Measurements from ENCODE around the gene EIF1. TPM values are rescaled to one million over a fixed set of nuclear protein-coding genes. Genes with fewer than 3 reads are reported as not detected.

Gene EIF1
- total and polyA plus RNA-seq, 2 experiments from 2014 or later, result 272 to 603 TPM

DNA sequence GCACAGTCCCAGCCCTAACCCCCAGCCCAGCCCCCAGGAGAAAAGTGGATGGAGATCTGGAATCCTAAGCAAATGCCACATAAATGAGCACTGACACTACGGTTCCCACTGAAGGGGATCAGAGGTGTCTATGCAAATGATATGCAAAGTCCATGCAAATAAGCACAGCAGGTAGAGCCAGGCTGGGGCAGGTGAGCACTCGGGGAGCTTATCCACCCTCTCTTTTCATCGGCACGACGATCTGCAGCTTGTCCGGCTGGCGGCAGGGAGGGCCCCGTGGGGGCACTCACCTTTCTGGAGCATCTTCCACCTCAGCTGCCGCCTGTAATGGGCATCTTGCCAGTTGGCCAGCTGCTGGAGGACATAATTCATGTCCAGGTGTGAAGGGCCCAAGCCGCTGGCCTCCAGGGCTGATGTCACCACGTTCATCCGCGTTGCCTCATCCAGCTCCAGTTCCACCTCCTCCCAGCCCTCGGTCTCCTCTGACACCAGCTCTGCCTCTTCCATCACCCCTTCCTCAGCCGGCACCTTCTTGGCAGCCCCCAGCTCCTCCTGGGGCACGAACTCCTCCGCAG is 35.9 kb downstream of the EIF1 start:
- Mint-ChIP-seq H3K9me3 (peaks cover 3% of the 10 kb centered on the region; the same call in 1 of the 3 replicates), H3K27me3 (ENCODE audit: insufficient read depth, low read depth, poor library complexity) (peaks cover 19% of the 10 kb centered on the region), H3K27ac (no peak overlapping the region), H3K4me3 (no peak overlapping the region; the same call in 2 of the 3 replicates), H3K4me1 (peaks cover 13% of the 10 kb centered on the region), H3K36me3 (ENCODE audit: low read depth) (no peaks in the 10 kb centered on the region; the same call in 2 of the 3 replicates)
- no peaks in the 10 kb centered on the region for H3F3A ChIP-seq (replicated peaks; ENCODE audit: low read depth)
- no peaks in the 10 kb centered on the region for H3K27me3 ChIP-seq (ENCODE audit: insufficient read depth)
- H3K4me2 ChIP-seq, result no peak overlapping the region
- no peak for DNase-seq (ENCODE audit: low spot score)
- no peak overlapping the region for H3K27ac ChIP-seq (ENCODE audit: low read depth)
- ATAC-seq, result no peak; the same call in 2 of the 3 replicates
- no peaks in the 10 kb centered on the region for H3K9me2 ChIP-seq (ENCODE audit: insufficient read depth)
- no peaks in the 10 kb centered on the region for H3K4me1 ChIP-seq (ENCODE audit: insufficient read depth)
- H3K4me3 ChIP-seq, result no peak overlapping the region
- H2AFZ ChIP-seq, result no peak overlapping the region
- TF ChIP-seq EZH2 (IDR thresholded peaks at IDR 0.05; ENCODE audit: low read depth, unreplicated experiment), result no peak
- TF ChIP-seq STAT1 (IDR thresholded peaks at IDR 0.05; ENCODE audit: unreplicated experiment), result no peak
- TF ChIP-seq, protein P1, sequence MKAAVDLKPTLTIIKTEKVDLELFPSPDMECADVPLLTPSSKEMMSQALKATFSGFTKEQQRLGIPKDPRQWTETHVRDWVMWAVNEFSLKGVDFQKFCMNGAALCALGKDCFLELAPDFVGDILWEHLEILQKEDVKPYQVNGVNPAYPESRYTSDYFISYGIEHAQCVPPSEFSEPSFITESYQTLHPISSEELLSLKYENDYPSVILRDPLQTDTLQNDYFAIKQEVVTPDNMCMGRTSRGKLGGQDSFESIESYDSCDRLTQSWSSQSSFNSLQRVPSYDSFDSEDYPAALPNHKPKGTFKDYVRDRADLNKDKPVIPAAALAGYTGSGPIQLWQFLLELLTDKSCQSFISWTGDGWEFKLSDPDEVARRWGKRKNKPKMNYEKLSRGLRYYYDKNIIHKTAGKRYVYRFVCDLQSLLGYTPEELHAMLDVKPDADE (IDR thresholded peaks at IDR 0.05), result no peak
- TF ChIP-seq, protein P2, sequence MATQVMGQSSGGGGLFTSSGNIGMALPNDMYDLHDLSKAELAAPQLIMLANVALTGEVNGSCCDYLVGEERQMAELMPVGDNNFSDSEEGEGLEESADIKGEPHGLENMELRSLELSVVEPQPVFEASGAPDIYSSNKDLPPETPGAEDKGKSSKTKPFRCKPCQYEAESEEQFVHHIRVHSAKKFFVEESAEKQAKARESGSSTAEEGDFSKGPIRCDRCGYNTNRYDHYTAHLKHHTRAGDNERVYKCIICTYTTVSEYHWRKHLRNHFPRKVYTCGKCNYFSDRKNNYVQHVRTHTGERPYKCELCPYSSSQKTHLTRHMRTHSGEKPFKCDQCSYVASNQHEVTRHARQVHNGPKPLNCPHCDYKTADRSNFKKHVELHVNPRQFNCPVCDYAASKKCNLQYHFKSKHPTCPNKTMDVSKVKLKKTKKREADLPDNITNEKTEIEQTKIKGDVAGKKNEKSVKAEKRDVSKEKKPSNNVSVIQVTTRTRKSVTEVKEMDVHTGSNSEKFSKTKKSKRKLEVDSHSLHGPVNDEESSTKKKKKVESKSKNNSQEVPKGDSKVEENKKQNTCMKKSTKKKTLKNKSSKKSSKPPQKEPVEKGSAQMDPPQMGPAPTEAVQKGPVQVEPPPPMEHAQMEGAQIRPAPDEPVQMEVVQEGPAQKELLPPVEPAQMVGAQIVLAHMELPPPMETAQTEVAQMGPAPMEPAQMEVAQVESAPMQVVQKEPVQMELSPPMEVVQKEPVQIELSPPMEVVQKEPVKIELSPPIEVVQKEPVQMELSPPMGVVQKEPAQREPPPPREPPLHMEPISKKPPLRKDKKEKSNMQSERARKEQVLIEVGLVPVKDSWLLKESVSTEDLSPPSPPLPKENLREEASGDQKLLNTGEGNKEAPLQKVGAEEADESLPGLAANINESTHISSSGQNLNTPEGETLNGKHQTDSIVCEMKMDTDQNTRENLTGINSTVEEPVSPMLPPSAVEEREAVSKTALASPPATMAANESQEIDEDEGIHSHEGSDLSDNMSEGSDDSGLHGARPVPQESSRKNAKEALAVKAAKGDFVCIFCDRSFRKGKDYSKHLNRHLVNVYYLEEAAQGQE (IDR thresholded peaks at IDR 0.05; ENCODE audit: unreplicated experiment), result no peak
- TF ChIP-seq ZNF331 (CRISPR knock-in tag; IDR thresholded peaks at IDR 0.05; ENCODE audit: low read depth), result no peak
- TF ChIP-seq, protein P3, sequence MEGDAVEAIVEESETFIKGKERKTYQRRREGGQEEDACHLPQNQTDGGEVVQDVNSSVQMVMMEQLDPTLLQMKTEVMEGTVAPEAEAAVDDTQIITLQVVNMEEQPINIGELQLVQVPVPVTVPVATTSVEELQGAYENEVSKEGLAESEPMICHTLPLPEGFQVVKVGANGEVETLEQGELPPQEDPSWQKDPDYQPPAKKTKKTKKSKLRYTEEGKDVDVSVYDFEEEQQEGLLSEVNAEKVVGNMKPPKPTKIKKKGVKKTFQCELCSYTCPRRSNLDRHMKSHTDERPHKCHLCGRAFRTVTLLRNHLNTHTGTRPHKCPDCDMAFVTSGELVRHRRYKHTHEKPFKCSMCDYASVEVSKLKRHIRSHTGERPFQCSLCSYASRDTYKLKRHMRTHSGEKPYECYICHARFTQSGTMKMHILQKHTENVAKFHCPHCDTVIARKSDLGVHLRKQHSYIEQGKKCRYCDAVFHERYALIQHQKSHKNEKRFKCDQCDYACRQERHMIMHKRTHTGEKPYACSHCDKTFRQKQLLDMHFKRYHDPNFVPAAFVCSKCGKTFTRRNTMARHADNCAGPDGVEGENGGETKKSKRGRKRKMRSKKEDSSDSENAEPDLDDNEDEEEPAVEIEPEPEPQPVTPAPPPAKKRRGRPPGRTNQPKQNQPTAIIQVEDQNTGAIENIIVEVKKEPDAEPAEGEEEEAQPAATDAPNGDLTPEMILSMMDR (conservative IDR thresholded peaks at IDR 0.05; ENCODE audit: low read depth in 2 of 2), result no peak
- no peak for TF ChIP-seq EZH2phosphoT487 (IDR thresholded peaks at IDR 0.05; ENCODE audit: unreplicated experiment)
- no peak for TF ChIP-seq NANOG (IDR thresholded peaks at IDR 0.05; ENCODE audit: borderline replicate concordance)
- TF ChIP-seq POLR2AphosphoS5 (IDR thresholded peaks at IDR 0.05; ENCODE audit: low read depth), result no peak
- no peak for TF ChIP-seq JUNB (IDR thresholded peaks at IDR 0.05; ENCODE audit: unreplicated experiment)
- TF ChIP-seq ZNF114 (CRISPR knock-in tag; IDR thresholded peaks at IDR 0.05), result no peak
- TF ChIP-seq, protein P4, sequence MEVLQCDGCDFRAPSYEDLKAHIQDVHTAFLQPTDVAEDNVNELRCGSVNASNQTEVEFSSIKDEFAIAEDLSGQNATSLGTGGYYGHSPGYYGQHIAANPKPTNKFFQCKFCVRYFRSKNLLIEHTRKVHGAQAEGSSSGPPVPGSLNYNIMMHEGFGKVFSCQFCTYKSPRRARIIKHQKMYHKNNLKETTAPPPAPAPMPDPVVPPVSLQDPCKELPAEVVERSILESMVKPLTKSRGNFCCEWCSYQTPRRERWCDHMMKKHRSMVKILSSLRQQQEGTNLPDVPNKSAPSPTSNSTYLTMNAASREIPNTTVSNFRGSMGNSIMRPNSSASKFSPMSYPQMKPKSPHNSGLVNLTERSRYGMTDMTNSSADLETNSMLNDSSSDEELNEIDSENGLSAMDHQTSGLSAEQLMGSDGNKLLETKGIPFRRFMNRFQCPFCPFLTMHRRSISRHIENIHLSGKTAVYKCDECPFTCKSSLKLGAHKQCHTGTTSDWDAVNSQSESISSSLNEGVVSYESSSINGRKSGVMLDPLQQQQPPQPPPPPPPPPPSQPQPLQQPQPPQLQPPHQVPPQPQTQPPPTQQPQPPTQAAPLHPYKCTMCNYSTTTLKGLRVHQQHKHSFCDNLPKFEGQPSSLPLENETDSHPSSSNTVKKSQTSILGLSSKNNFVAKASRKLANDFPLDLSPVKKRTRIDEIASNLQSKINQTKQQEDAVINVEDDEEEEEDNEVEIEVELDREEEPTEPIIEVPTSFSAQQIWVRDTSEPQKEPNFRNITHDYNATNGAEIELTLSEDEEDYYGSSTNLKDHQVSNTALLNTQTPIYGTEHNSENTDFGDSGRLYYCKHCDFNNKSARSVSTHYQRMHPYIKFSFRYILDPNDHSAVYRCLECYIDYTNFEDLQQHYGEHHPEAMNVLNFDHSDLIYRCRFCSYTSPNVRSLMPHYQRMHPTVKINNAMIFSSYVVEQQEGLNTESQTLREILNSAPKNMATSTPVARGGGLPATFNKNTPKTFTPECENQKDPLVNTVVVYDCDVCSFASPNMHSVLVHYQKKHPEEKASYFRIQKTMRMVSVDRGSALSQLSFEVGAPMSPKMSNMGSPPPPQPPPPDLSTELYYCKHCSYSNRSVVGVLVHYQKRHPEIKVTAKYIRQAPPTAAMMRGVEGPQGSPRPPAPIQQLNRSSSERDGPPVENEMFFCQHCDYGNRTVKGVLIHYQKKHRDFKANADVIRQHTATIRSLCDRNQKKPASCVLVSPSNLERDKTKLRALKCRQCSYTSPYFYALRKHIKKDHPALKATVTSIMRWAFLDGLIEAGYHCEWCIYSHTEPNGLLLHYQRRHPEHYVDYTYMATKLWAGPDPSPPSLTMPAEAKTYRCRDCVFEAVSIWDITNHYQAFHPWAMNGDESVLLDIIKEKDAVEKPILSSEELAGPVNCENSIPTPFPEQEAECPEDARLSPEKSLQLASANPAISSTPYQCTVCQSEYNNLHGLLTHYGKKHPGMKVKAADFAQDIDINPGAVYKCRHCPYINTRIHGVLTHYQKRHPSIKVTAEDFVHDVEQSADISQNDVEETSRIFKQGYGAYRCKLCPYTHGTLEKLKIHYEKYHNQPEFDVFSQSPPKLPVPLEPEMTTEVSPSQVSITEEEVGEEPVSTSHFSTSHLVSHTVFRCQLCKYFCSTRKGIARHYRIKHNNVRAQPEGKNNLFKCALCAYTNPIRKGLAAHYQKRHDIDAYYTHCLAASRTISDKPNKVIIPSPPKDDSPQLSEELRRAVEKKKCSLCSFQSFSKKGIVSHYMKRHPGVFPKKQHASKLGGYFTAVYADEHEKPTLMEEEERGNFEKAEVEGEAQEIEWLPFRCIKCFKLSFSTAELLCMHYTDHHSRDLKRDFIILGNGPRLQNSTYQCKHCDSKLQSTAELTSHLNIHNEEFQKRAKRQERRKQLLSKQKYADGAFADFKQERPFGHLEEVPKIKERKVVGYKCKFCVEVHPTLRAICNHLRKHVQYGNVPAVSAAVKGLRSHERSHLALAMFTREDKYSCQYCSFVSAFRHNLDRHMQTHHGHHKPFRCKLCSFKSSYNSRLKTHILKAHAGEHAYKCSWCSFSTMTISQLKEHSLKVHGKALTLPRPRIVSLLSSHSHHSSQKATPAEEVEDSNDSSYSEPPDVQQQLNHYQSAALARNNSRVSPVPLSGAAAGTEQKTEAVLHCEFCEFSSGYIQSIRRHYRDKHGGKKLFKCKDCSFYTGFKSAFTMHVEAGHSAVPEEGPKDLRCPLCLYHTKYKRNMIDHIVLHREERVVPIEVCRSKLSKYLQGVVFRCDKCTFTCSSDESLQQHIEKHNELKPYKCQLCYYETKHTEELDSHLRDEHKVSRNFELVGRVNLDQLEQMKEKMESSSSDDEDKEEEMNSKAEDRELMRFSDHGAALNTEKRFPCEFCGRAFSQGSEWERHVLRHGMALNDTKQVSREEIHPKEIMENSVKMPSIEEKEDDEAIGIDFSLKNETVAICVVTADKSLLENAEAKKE (CRISPR knock-in tag; IDR thresholded peaks at IDR 0.05), result no peak
- TF ChIP-seq CREB1 (CRISPR knock-in tag; IDR thresholded peaks at IDR 0.05; ENCODE audit: low read depth), result no peak
- H3K36me3 ChIP-seq (ENCODE audit: insufficient read depth), result no peaks in the 10 kb centered on the region
- H4K20me1 ChIP-seq (replicated peaks; ENCODE audit: insufficient read depth), result no peaks in the 10 kb centered on the region
- no peaks in the 10 kb centered on the region for H3K79me2 ChIP-seq (replicated peaks; ENCODE audit: insufficient read depth)

Data from GM23338 (cell line).